Calu3 (cell line): Measurements from ENCODE around the gene TNFRSF25. TPM values are rescaled to one million over a fixed set of nuclear protein-coding genes. Genes with fewer than 3 reads are reported as not detected.

Experiments used
- BruUV-seq: library from RNA; stranded (reverse); fragments of 400-500 nt; replicated peaks from 2 replicates; lab custom pipeline; 2021; lab: Mats Ljungman, UMichigan
- CTCF ChIA-PET: fragments of 300-600 bp; sonication (Branson Sonifier 250); formaldehyde crosslinking; loops from one replicate; lab custom pipeline; 2022; ENCODE audit warnings: antibody characterized with exemption; lab: Charles Lee
- DNase-seq: peaks from one replicate; pipeline ENCODE4 v3.0.0; 2022
- H3K27ac Mint-ChIP-seq: one replicate; pipeline ENCODE4 v1.8.0; 2022; ENCODE audit warnings: mixed read lengths; ENCODE audit not compliant: unreplicated experiment
- H3K27me3 Mint-ChIP-seq: one replicate; pipeline ENCODE4 v1.8.0; 2022; ENCODE audit warnings: mixed read lengths; ENCODE audit not compliant: unreplicated experiment
- H3K36me3 Mint-ChIP-seq: one replicate; pipeline ENCODE4 v1.8.0; 2022; ENCODE audit warnings: mild to moderate bottlenecking, moderate library complexity, mixed read lengths; ENCODE audit not compliant: insufficient read depth, unreplicated experiment
- H3K4me1 Mint-ChIP-seq: one replicate; pipeline ENCODE4 v1.8.0; 2022; ENCODE audit warnings: mild to moderate bottlenecking, low read depth, mixed read lengths; ENCODE audit not compliant: unreplicated experiment
- H3K4me3 Mint-ChIP-seq: one replicate; pipeline ENCODE4 v1.8.0; 2022; ENCODE audit warnings: mild to moderate bottlenecking, low read depth, moderate library complexity, mixed read lengths; ENCODE audit not compliant: unreplicated experiment
- H3K9me3 Mint-ChIP-seq: one replicate; pipeline ENCODE4 v1.8.0; 2022; ENCODE audit warnings: low read depth, mixed read lengths; ENCODE audit not compliant: unreplicated experiment
- intact Hi-C: fragments of 100-400 bp; cut with micrococcal nuclease; formaldehyde crosslinking; loops from one replicate; pipeline ENCODE4 v1.10.0; 2022; ENCODE audit not compliant: unreplicated experiment
- total RNA-seq: library from RNA; stranded (reverse); gene quantifications from 2 replicates; pipeline ENCODE4 v1.2.3, GENCODE V29; 2022
- TF ChIP-seq, protein P1 (sequence below): fragments of 200-600 bp; IDR thresholded peaks from one replicate; pipeline ENCODE4 v1.8.0; 2022; ENCODE audit warnings: antibody characterized with exemption; ENCODE audit not compliant: unreplicated experiment

Gene TNFRSF25
- total RNA-seq, 1 experiment from 2014 or later, result 6.4 TPM

DNA sequence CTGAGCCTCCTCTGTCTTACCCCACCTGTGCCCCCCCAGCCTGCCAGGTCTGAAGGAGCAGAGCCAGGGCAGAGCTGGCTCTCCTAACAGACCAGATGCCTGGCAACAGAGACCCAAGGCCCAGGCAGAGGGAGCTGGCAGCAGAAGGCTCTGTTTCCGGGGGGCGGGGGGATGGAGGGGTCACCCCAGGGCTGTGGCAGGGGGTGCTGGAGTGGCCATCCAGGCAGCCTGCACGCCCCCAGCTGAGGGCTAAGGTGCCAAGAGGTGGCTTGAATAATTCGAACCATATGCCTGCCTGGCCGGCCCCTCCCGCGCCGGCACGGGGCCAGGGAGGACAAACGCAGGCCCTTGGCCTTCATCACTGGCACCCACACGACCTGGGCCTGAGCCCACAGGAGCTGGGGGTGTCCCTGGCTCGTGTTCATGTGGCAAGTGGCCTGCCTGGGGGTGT lies 41.5 kb upstream of the TNFRSF25 start:
- Mint-ChIP-seq H3K27me3 (peaks cover 22% of the 10 kb centered on the region), H3K4me3 (no peak overlapping the region), H3K4me1 (no peaks in the 10 kb centered on the region), H3K9me3 (no peaks in the 10 kb centered on the region), H3K36me3 (peaks cover 5% of the 10 kb centered on the region), H3K27ac (no peak overlapping the region)
- intact Hi-C loops, result no loop called here
- BruUV-seq, result no TSS peak
- DNase-seq, result no peak
- CTCF ChIA-PET, result interaction anchor here (0.5 kb wide), 1 partner anchor 10 kb away, joined by 4 read pairs; no protein-coding TSS in a partner anchor
- TF ChIP-seq, protein P1, sequence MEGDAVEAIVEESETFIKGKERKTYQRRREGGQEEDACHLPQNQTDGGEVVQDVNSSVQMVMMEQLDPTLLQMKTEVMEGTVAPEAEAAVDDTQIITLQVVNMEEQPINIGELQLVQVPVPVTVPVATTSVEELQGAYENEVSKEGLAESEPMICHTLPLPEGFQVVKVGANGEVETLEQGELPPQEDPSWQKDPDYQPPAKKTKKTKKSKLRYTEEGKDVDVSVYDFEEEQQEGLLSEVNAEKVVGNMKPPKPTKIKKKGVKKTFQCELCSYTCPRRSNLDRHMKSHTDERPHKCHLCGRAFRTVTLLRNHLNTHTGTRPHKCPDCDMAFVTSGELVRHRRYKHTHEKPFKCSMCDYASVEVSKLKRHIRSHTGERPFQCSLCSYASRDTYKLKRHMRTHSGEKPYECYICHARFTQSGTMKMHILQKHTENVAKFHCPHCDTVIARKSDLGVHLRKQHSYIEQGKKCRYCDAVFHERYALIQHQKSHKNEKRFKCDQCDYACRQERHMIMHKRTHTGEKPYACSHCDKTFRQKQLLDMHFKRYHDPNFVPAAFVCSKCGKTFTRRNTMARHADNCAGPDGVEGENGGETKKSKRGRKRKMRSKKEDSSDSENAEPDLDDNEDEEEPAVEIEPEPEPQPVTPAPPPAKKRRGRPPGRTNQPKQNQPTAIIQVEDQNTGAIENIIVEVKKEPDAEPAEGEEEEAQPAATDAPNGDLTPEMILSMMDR, result no peak

DNA sequence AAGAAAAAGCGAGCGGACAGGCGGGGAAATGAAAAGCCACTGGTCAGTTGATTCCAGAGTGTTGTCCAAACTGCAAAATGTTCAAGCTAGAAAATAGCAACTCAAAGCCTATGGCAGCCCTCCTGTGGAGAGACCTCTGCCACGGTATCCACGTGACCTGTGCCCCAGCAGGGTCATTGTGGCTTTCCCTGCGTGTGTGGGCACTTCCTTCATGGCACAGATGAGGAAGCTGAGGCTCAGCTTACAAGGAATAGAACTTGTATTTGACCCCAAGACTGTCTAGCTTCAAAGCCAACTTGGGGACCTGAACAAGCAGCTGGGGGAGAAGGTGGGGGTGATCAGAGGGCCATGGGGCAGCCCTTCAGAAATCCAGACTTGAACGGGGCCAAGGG lies 41.1 kb upstream of the TNFRSF25 start:
- H3K27me3 Mint-ChIP-seq, result peaks cover 22% of the 10 kb centered on the region
- H3K4me3 Mint-ChIP-seq, result no peak overlapping the region
- H3K4me1 Mint-ChIP-seq, result no peaks in the 10 kb centered on the region
- BruUV-seq, result no TSS peak
- H3K9me3 Mint-ChIP-seq, result no peaks in the 10 kb centered on the region
- intact Hi-C loops, result no loop called here
- H3K27ac Mint-ChIP-seq, result no peak overlapping the region
- CTCF ChIA-PET, result interaction anchor here (0.5 kb wide), 1 partner anchor 10 kb away, joined by 4 read pairs; no protein-coding TSS in a partner anchor
- TF ChIP-seq, protein P1, result no peak
- peaks cover 5% of the 10 kb centered on the region for H3K36me3 Mint-ChIP-seq
- no peak for DNase-seq

DNA sequence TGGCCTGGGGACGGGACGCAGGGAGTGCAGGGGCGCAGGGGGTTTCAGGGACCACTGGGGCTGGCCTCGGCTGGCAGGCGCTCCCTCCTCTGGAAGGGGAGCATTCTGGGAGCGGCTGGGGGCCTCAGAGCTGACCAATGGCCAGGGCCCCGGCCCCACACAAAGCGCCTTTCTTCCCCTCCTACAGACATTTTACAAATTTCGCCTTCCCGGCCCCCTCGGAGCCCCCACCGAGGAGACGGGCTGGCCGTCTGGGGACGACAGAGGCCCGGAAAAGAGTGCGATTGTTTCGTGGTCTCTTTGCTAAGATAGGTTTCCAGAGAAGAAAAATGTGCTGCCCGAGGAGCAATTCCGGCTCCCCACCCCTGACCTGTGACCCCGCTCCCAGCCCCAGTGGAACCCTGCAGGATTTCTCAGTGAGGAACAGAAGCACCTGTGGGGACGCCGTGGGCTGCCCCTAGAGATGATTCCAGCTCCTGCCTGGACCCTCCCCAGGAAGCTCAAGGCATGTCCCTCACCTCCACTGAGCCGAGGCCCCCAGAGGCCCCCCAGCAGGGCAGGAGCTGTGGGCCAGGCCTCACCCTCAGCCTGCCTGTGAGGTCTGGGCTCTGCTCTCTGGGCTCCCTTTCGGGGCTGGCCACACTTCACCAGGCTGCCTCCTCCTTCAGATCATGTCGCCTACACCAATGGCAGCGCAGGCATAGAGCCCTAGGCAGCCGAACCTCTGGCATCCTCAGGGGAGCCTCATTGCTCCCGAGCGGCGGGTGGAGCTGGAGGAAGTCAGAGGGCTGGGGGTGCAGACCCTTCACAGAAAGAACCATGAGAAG lies 40.5 kb upstream of the TNFRSF25 start:
- H3K4me1 Mint-ChIP-seq, result no peaks in the 10 kb centered on the region
- TF ChIP-seq, protein P1, result no peak
- H3K9me3 Mint-ChIP-seq, result no peaks in the 10 kb centered on the region
- H3K27ac Mint-ChIP-seq, result no peak overlapping the region
- peaks cover 27% of the 10 kb centered on the region for H3K27me3 Mint-ChIP-seq
- H3K4me3 Mint-ChIP-seq, result no peak overlapping the region
- intact Hi-C loops, result no loop called here
- no peak for DNase-seq
- no TSS peak for BruUV-seq
- H3K36me3 Mint-ChIP-seq, result peaks cover 5% of the 10 kb centered on the region
- CTCF ChIA-PET, result no interaction called here

DNA sequence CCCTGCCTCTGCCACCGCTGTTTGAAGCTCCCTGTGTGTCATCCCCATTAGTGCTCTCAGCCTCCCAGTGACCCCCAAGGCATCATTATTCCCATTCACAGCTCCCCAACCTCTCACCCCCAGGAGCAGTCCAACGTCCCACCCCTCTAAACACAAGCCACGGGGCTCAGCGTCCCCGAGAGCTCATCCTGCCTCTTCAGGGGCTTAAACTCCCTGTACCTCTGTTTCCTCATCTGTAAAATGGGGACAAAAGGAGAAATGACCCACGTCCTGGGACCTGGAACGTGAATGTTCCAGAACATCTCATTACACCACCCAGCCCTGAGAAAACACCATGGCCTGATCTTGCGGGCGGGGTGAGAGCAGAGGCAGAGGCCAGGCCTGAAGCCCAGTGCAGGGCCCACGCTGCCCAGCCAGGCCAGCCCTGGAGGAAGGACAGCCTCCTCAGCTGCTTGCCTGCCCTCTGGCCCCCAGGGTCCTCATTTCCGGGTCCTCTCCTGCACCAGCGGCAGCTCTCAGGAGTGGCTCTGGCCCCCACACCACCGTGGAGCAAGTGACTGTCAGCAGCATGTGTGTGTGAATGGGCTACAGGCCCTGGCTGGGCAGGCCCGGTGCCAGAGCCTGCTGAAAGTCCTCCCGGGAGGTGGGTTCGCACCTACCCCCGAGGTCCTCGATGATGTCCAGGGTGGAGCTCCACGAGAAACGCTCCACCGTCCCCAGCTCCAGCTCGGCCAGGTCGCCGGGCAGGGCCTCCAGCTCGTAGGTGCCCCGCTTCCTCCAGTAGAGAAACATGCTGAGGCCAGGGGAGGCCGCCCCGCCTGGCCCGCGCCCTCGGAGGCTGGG lies 39.6 kb upstream of the TNFRSF25 start:
- peaks cover 5% of the 10 kb centered on the region for H3K36me3 Mint-ChIP-seq
- intact Hi-C loops, result no loop called here
- peaks cover 35% of the 10 kb centered on the region for H3K27me3 Mint-ChIP-seq
- CTCF ChIA-PET, result no interaction called here
- no peak for DNase-seq
- no peaks in the 10 kb centered on the region for H3K9me3 Mint-ChIP-seq
- BruUV-seq, result no TSS peak
- no peak overlapping the region for H3K4me3 Mint-ChIP-seq
- TF ChIP-seq, protein P1, result no peak
- no peaks in the 10 kb centered on the region for H3K4me1 Mint-ChIP-seq
- no peak overlapping the region for H3K27ac Mint-ChIP-seq
